Epithelial cell of proximal tubule (primary cell): Measurements from ENCODE around the gene WBP11. TPM values are rescaled to one million over a fixed set of nuclear protein-coding genes. Genes with fewer than 3 reads are reported as not detected.
A peak's percentile ranks its signal among the peaks of the same experiment; 100 is the strongest.
"Not testable (repeated sequence)": the region's sequence is repeated elsewhere in the genome, so short reads cannot be mapped to it uniquely, and the experiment has no call there.

Source experiments
- DNase-seq: peaks from one replicate; pipeline ENCODE4 v3.0.0-alpha.2; 2011; ENCODE audit warnings: low read depth
- H3K4me3 ChIP-seq: 2 replicates; pipeline ENCODE4 v1.5.1; 2011; ENCODE audit warnings: low read depth, mild to moderate bottlenecking, low read length
- total RNA-seq: library from RNA; depleted of rRNA; stranded (reverse); fragments of >200 nt; gene quantifications from 2 replicates; pipeline ENCODE4 v1.2.3, GENCODE V29; 2015
- TF ChIP-seq, protein P1 (sequence below): conservative IDR thresholded peaks from 2 replicates; pipeline ENCODE4 v1.5.1; 2012; ENCODE audit warnings: low read depth, mild to moderate bottlenecking, low read length

Gene WBP11
- total RNA-seq, 1 donor from 2014 or later = 20.4 TPM

- TF ChIP-seq, protein P1, sequence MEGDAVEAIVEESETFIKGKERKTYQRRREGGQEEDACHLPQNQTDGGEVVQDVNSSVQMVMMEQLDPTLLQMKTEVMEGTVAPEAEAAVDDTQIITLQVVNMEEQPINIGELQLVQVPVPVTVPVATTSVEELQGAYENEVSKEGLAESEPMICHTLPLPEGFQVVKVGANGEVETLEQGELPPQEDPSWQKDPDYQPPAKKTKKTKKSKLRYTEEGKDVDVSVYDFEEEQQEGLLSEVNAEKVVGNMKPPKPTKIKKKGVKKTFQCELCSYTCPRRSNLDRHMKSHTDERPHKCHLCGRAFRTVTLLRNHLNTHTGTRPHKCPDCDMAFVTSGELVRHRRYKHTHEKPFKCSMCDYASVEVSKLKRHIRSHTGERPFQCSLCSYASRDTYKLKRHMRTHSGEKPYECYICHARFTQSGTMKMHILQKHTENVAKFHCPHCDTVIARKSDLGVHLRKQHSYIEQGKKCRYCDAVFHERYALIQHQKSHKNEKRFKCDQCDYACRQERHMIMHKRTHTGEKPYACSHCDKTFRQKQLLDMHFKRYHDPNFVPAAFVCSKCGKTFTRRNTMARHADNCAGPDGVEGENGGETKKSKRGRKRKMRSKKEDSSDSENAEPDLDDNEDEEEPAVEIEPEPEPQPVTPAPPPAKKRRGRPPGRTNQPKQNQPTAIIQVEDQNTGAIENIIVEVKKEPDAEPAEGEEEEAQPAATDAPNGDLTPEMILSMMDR = peak; percentile 76
- peak overlapping the region; percentile 66 for H3K4me3 ChIP-seq
- DNase-seq = no peak
Measured at GRCh38 chr12:14769969-14770495, 33.2 kb downstream of the WBP11 start.

DNA sequence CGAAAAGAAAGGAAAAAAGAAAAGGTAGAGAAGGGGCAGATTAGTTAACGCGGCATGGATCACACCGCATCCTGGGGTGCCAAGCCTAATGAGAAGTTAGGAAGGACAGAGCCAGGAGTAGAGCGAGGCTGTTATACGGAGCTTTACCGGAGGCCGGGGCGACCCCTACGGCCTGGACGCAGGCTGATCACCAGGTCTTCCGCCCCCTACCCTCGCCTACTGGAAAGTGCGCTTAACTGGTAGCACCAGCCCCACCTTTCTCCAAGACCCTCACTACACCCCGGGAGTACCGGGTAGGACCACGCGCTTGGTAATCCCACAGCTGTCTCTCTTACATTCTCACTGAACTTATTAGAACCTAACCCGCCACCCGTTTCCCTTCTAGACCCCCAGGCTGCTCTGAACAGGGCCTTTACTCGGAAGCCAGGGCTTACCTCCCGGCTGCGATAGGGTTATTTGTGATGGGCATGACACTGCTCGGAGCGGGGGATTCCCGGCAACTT is 33.8 kb downstream of the WBP11 start:
- no peak for DNase-seq
- peak overlapping the region; percentile 66 for H3K4me3 ChIP-seq
- TF ChIP-seq, protein P1 = no peak

- peak overlapping the region; percentile 66 for H3K4me3 ChIP-seq
- peak; percentile 63 for DNase-seq
- TF ChIP-seq, protein P1 = no peak
Measured at GRCh38 chr12:14768823-14769405, 34.4 kb downstream of the WBP11 start.

- DNase-seq = no peak
- TF ChIP-seq, protein P1 = no peak
- H3K4me3 ChIP-seq = no peak overlapping the region
Measured at GRCh38 chr12:14767617-14768016, 35.7 kb downstream of the WBP11 start.

GRCh38 chr12:14766649-14767215 is 36.5 kb downstream of the WBP11 start:
- no peak for DNase-seq
- no peak overlapping the region for H3K4me3 ChIP-seq
- TF ChIP-seq, protein P1 = no peak

DNA sequence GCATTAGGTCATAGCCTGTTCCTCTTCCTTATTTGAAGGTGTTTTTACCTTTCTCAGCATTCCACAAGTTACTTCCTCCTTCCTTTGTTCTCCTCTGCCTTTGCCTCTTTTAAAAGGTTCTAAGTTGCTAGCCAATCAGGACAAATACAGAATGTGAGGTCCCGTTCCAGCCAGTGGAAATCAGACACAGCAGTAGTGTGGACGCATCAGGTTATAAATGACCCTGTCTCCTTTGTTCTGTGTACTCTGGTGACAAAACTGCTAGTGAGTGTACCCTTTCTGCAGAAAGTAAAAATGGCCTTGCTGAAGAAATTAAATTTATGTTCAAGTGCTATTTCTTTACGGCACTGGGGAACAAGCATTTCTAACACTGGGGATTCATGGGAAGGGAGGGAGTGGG is 37.3 kb downstream of the WBP11 start:
- not testable (repeated sequence) for H3K4me3 ChIP-seq, DNase-seq

DNA sequence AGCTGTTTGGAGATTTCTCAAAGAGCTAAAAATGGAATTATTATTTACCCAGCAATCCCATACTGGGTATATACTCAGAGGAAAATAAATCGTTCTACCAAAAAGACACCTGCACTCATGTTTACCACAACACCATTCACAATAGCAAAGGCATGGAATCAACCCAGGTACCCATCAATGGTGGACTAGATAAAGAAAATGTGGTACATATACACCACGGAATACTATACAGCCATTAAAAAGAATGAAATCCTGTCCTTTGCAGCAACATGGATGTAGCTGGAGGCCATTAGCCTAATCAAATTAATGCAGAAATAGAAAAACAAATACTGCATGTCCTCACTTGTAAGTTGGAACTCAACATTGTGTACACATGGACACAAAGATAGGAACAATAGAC is 37.9 kb downstream of the WBP11 start:
- no peak overlapping the region for H3K4me3 ChIP-seq
- TF ChIP-seq, protein P1 = no peak
- DNase-seq = no peak

DNA sequence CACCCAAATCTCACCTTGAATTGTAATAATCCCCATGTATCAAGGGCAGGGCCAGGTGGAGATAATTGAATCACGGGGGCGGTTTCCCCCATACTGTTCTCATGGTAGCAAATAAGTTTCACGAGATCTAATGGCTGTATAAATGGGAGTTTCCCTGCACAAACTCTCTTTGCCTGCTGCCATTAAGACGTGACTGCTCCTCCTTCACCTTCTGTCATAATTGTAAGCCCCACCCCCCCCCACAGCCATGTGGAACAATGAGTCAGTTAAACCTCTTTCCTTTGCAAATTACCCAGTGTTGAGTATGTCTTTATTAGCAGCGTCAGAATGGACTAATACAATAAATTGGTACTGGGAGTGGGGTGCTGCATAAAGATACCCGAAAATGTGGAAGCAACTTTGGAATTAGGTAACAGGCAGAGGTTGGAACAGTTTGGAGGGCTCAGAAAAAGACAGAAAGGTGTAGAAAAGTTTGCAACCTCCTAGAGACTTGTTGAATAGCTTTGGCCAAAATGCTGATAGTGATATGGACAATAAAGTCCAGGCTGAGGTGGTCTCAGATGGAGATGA is 43.5 kb downstream of the WBP11 start:
- H3K4me3 ChIP-seq = not testable (repeated sequence)

More for the DNA sequence above, 43.5 kb downstream of the WBP11 start:
- not testable (repeated sequence) for DNase-seq
